ENCODE data around the gene RABGGTB.
"Not testable (repeated sequence)": the region's sequence is repeated elsewhere in the genome, so short reads cannot be mapped to it uniquely, and the experiment has no call there.

Gene RABGGTB

DNA sequence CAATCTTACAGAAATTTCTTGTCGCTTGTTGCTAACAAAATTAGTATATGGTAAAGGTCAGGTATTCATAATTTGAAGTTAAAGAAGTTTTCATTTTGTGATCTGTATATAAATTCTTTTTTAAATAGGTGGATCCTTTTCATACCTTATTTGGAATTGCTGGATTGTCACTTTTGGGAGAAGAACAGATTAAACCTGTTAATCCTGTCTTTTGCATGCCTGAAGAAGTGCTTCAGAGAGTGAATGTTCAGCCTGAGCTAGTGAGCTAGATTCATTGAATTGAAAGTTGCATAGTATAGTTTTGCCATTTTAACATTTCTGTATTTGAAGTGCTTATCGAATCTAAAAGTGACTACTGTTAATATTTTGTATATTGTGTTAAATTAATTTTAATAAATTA, 8.3 kb downstream of the RABGGTB start:
- WGBS, 2 experiments: 100% methylated on average over 1 of the region's 2 CpGs
- H3K9me3 ChIP-seq (ENCODE audit: control insufficient read depth, low read length): no peaks in the 10 kb centered on the region
- no peak overlapping the region for H3K27ac ChIP-seq (ENCODE audit: insufficient read depth, low read depth, low read length, poor library complexity, severe bottlenecking)
- H3K4me1 ChIP-seq (ENCODE audit: control insufficient read depth, insufficient read depth, low read length): peaks cover 3% of the 10 kb centered on the region
- peaks cover 45% of the 10 kb centered on the region for H3K36me3 ChIP-seq (ENCODE audit: control insufficient read depth, insufficient read depth, low read length)
- no peak overlapping the region for H3K4me3 ChIP-seq (ENCODE audit: insufficient read depth, low read depth, low read length)
- no peaks in the 10 kb centered on the region for H3K27me3 ChIP-seq (ENCODE audit: control insufficient read depth, insufficient read depth, low read length, poor library complexity, severe bottlenecking)

DNA sequence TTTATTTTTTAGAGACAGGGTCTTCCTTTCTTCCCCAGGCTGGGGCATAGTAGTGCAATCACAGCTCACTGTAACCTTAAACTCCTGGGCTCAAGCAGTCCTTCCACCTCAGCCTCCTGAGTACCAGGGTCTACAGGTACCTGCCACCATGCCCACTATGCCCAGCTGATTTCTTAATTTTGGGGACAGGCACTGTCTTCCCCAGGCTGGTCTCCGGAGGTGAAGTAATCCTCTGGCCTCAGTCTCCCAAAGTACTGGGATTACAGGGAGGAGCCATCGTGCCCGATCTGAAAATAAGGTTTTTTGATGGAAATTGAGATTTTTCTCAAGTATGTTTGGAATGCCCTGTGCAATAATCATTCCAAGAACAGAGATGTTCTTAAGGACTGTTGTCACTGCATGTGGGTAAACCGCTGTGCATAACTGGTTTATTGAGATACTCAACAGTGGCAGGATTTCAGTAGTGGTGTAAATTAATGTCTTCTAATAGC, 9.7 kb downstream of the RABGGTB start:
- peaks cover 40% of the 10 kb centered on the region for H3K36me3 ChIP-seq (ENCODE audit: control insufficient read depth, insufficient read depth, low read length)
- H3K4me1 ChIP-seq (ENCODE audit: control insufficient read depth, insufficient read depth, low read length): no peaks in the 10 kb centered on the region
- no peak overlapping the region for H3K27ac ChIP-seq (ENCODE audit: insufficient read depth, low read depth, low read length, poor library complexity, severe bottlenecking)
- no peak overlapping the region for H3K4me3 ChIP-seq (ENCODE audit: insufficient read depth, low read depth, low read length)
- H3K27me3 ChIP-seq (ENCODE audit: control insufficient read depth, insufficient read depth, low read length, poor library complexity, severe bottlenecking): no peaks in the 10 kb centered on the region
- H3K9me3 ChIP-seq (ENCODE audit: control insufficient read depth, low read length): no peaks in the 10 kb centered on the region
- WGBS, 2 experiments: 97 to 99% methylated on average over 4 of the region's 4 CpGs

- no peaks in the 10 kb centered on the region for H3K9me3 ChIP-seq (ENCODE audit: control insufficient read depth, low read length)
- H3K27me3 ChIP-seq (ENCODE audit: control insufficient read depth, insufficient read depth, low read length, poor library complexity, severe bottlenecking): no peaks in the 10 kb centered on the region
- H3K27ac ChIP-seq (ENCODE audit: insufficient read depth, low read depth, low read length, poor library complexity, severe bottlenecking): no peak within 1 kb of the TSS
- WGBS, 2 experiments: 95 to 96% methylated on average over 34 of the region's 34 CpGs
- H3K4me1 ChIP-seq (ENCODE audit: control insufficient read depth, insufficient read depth, low read length): no peaks in the 10 kb centered on the region
- H3K4me3 ChIP-seq (ENCODE audit: insufficient read depth, low read depth, low read length): no peak within 1 kb of the TSS
- H3K36me3 ChIP-seq (ENCODE audit: control insufficient read depth, insufficient read depth, low read length): peaks cover 34% of the 10 kb centered on the region
Measured at GRCh38 chr1:75796376-75797272, 10.6 kb downstream of the RABGGTB start, which contains the start of gene MSH4. Gene MSH4 (plus strand): TSS chr1:75796882. CDS start chr1:75796986, 104 bp downstream.

DNA sequence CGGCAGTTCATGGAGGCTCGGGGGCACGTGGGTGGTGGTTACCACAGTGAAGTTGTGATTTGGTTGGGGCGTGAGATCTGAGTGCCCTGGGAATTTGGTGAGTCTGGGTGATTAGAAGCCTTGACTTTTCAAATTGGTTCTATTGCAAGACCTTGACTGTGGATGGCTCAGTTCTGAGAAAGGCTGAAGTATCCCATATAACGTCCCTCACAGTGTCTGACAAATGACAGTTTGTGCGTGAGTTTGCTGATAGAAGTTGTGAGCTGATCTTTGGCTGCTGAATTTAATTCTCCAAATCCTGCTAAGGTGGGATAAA, 11.2 kb downstream of the RABGGTB start:
- Histone ChIP-seq H3K4me1 (ENCODE audit: control insufficient read depth, insufficient read depth, low read length) (no peaks in the 10 kb centered on the region), H3K27me3 (ENCODE audit: control insufficient read depth, insufficient read depth, low read length, poor library complexity, severe bottlenecking) (no peaks in the 10 kb centered on the region), H3K4me3 (ENCODE audit: insufficient read depth, low read depth, low read length) (no peak overlapping the region), H3K27ac (ENCODE audit: insufficient read depth, low read depth, low read length, poor library complexity, severe bottlenecking) (no peak overlapping the region), H3K9me3 (ENCODE audit: control insufficient read depth, low read length) (no peaks in the 10 kb centered on the region), H3K36me3 (ENCODE audit: control insufficient read depth, insufficient read depth, low read length) (peaks cover 32% of the 10 kb centered on the region)
- WGBS, 2 experiments: 93% methylated on average over 6 of the region's 6 CpGs

GRCh38 chr1:75797606-75798216, 11.7 kb downstream of the RABGGTB start:
- H3K27me3 ChIP-seq (ENCODE audit: control insufficient read depth, insufficient read depth, low read length, poor library complexity, severe bottlenecking): no peaks in the 10 kb centered on the region
- H3K4me1 ChIP-seq (ENCODE audit: control insufficient read depth, insufficient read depth, low read length): no peaks in the 10 kb centered on the region
- H3K36me3 ChIP-seq (ENCODE audit: control insufficient read depth, insufficient read depth, low read length): peaks cover 27% of the 10 kb centered on the region
- no peak overlapping the region for H3K27ac ChIP-seq (ENCODE audit: insufficient read depth, low read depth, low read length, poor library complexity, severe bottlenecking)
- 91 to 93% methylated on average over 13 of the region's 13 CpGs for WGBS, 2 experiments
- no peaks in the 10 kb centered on the region for H3K9me3 ChIP-seq (ENCODE audit: control insufficient read depth, low read length)
- no peak overlapping the region for H3K4me3 ChIP-seq (ENCODE audit: insufficient read depth, low read depth, low read length)

GRCh38 chr1:75801480-75801879, 15.4 kb downstream of the RABGGTB start:
- 90 to 96% methylated on average over 2 of the region's 2 CpGs for WGBS, 2 experiments
- not testable (repeated sequence) for H3K36me3 ChIP-seq (ENCODE audit: control insufficient read depth, insufficient read depth, low read length); H3K27me3 ChIP-seq (ENCODE audit: control insufficient read depth, insufficient read depth, low read length, poor library complexity, severe bottlenecking); H3K4me3 ChIP-seq (ENCODE audit: insufficient read depth, low read depth, low read length); H3K27ac ChIP-seq (ENCODE audit: insufficient read depth, low read depth, low read length, poor library complexity, severe bottlenecking); H3K4me1 ChIP-seq (ENCODE audit: control insufficient read depth, insufficient read depth, low read length); H3K9me3 ChIP-seq (ENCODE audit: control insufficient read depth, low read length)

GRCh38 chr1:75808921-75809320, 22.9 kb downstream of the RABGGTB start:
- H3K27me3 ChIP-seq (ENCODE audit: control insufficient read depth, insufficient read depth, low read length, poor library complexity, severe bottlenecking): no peaks in the 10 kb centered on the region
- 89 to 91% methylated on average over 3 to 4 of the region's 4 CpGs for WGBS, 2 experiments
- no peaks in the 10 kb centered on the region for H3K9me3 ChIP-seq (ENCODE audit: control insufficient read depth, low read length)
- H3K4me1 ChIP-seq (ENCODE audit: control insufficient read depth, insufficient read depth, low read length): no peaks in the 10 kb centered on the region
- H3K36me3 ChIP-seq (ENCODE audit: control insufficient read depth, insufficient read depth, low read length): no peaks in the 10 kb centered on the region
- H3K27ac ChIP-seq (ENCODE audit: insufficient read depth, low read depth, low read length, poor library complexity, severe bottlenecking): no peak overlapping the region
- H3K4me3 ChIP-seq (ENCODE audit: insufficient read depth, low read depth, low read length): no peak overlapping the region

DNA sequence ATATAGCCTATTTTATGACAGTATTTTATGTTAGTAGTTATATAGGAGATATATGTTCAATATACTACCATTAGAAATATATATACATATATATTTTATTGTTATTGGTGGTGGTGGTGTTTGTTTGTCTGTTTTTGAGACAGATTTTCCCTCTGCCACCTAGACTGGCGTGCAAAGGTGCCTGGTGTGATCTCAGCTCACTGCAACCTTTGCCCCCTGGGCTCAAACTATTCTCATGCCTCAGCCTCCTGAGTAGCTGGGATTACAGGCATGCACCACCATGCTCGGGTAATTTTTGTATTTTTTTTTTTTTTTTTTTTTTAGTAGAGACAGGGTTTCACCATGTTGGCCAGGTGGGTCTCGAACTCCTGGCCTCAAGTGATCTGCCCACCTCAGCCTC, 24.1 kb downstream of the RABGGTB start:
- H3K4me3 ChIP-seq (ENCODE audit: insufficient read depth, low read depth, low read length); H3K27ac ChIP-seq (ENCODE audit: insufficient read depth, low read depth, low read length, poor library complexity, severe bottlenecking); H3K4me1 ChIP-seq (ENCODE audit: control insufficient read depth, insufficient read depth, low read length); H3K27me3 ChIP-seq (ENCODE audit: control insufficient read depth, insufficient read depth, low read length, poor library complexity, severe bottlenecking); H3K9me3 ChIP-seq (ENCODE audit: control insufficient read depth, low read length); H3K36me3 ChIP-seq (ENCODE audit: control insufficient read depth, insufficient read depth, low read length): not testable (repeated sequence)
- 93 to 98% methylated on average over 2 to 3 of the region's 3 CpGs for WGBS, 2 experiments

DNA sequence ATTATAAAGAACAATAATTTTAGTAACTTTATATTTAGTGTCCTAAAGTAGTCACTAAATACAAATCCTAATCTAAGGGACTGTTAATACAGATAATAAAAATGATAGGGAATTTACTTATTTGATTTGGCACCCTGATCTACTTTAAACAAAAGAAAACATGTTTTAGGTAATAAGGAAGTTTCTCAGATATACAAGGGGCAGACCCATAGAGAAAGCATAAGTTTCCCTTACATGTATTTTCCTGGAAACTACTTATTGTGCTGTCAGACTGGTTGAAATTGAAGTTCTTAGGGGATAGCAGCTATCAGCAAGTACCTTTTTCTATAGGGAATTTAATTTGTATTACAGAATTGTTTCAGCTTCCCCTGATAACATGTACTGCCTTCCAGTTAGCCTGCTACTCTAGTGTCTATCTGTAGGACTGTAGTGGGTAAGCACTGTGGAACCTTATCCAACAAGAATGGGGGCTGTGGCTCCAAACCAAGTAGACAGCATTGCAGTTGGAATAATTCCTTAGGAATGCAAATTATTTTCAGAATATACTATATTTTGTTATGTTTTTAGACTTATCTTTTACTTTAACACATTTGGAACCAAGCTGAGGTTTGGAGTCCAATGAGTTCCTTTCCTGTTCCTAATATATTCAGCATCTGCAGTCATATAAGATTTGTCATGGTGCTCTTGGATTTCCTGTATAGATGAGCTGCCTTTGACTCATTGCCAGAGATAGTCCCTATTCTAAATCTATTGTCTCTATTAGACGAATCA, 25.3 kb downstream of the RABGGTB start:
- Histone ChIP-seq H3K9me3 (ENCODE audit: control insufficient read depth, low read length) (no peaks in the 10 kb centered on the region), H3K4me1 (ENCODE audit: control insufficient read depth, insufficient read depth, low read length) (no peaks in the 10 kb centered on the region)
- WGBS, 2 experiments: 86 to 100% methylated on average over 1 of the region's 1 CpG

DNA sequence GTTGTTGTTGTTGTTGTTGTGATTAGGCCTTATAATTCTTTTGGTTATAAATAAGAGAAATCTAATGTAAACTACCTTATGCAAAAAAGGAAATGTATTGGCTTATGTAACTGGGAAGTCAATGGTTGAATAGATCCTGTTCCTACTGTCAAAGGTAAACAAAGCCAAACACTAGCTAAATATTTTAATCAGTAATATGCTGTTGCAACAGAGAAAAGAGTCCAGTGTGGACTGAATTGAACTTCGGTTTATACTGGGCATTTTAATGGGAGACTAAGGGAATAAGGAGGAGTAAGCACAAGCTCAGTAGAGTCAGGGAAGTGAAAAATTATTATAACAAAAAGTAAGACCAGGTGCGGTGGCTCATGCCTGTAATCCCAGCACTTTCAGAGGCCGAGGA, 26.0 kb downstream of the RABGGTB start:
- Histone ChIP-seq H3K4me3 (ENCODE audit: insufficient read depth, low read depth, low read length) (no peak overlapping the region), H3K9me3 (ENCODE audit: control insufficient read depth, low read length) (no peaks in the 10 kb centered on the region), H3K4me1 (ENCODE audit: control insufficient read depth, insufficient read depth, low read length) (no peaks in the 10 kb centered on the region), H3K27ac (ENCODE audit: insufficient read depth, low read depth, low read length, poor library complexity, severe bottlenecking) (no peak overlapping the region), H3K27me3 (ENCODE audit: control insufficient read depth, insufficient read depth, low read length, poor library complexity, severe bottlenecking) (no peaks in the 10 kb centered on the region), H3K36me3 (ENCODE audit: control insufficient read depth, insufficient read depth, low read length) (no peaks in the 10 kb centered on the region)
- WGBS, 2 experiments: 88 to 99% methylated on average over 3 of the region's 3 CpGs

More for the DNA sequence above, 25.3 kb downstream of the RABGGTB start:
- Histone ChIP-seq H3K27me3 (ENCODE audit: control insufficient read depth, insufficient read depth, low read length, poor library complexity, severe bottlenecking) (no peaks in the 10 kb centered on the region), H3K4me3 (ENCODE audit: insufficient read depth, low read depth, low read length) (no peak overlapping the region), H3K36me3 (ENCODE audit: control insufficient read depth, insufficient read depth, low read length) (no peaks in the 10 kb centered on the region), H3K27ac (ENCODE audit: insufficient read depth, low read depth, low read length, poor library complexity, severe bottlenecking) (no peak overlapping the region)
